Neural cell (in vitro differentiated cells): ENCODE results near the gene PNPLA6.

Experiments used
- EP300 ChIP-seq: fragments of 450-650 bp; conservative IDR thresholded peaks from 2 replicates; pipeline ENCODE4 v1.6.1; 2014; ENCODE audit warnings: antibody characterized with exemption, mild to moderate bottlenecking, moderate library complexity; ENCODE audit not compliant: poor library complexity, severe bottlenecking
- EZH2 ChIP-seq: fragments of 200-600, 300-800 bp; shearing (Covaris generic), sonication (generic); IDR thresholded peaks from 2 replicates; pipeline ENCODE4 v1.6.1; 2014; ENCODE audit warnings: antibody characterized with exemption, low read length, borderline replicate concordance, mild to moderate bottlenecking; ENCODE audit not compliant: insufficient read depth, poor library complexity, severe bottlenecking
- POLR2AphosphoS5 ChIP-seq: IDR thresholded peaks from 2 replicates; pipeline ENCODE4 v1.6.1; 2012
- REST ChIP-seq: IDR thresholded peaks from 2 replicates; pipeline ENCODE4 v1.6.1; 2012; ENCODE audit warnings: borderline replicate concordance
- TF ChIP-seq, protein P1 (sequence below): fragments of 450-650 bp; IDR thresholded peaks from 2 replicates; pipeline ENCODE4 v1.5.1; 2014; ENCODE audit warnings: antibody characterized with exemption, mild to moderate bottlenecking, moderate library complexity; ENCODE audit not compliant: poor library complexity, severe bottlenecking

DNA sequence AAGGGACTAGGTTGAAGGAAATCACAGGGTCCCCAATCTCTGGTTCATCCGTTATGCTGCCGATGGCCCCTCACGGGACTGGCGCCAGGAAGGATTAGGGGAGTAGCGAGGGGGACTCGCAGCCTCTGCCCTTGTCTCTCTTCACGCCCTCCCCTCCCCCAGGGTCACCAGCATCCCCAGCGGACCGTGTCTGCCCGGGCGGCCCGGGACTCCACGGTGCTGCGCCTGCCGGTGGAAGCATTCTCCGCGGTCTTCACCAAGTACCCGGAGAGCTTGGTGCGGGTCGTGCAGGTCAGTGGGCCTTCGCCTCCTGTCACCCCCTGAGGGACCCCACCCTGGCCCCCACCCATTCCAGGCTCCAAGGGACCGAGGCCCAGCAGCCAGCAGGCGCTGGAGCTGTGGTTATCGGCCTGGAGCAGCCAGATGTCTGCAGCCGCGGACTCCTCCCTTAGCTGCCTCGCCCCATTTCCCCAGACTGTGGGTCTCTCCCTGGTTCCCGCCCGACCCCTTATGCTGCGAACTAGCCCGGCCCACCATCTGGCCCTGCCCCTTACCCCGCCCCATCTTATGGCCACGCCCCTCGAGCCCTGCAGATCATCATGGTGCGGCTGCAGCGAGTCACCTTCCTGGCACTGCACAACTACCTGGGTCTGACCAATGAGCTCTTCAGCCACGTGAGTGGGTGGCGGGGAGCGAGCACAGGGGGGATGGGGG is 5.4 kb downstream of the PNPLA6 start:
- TF ChIP-seq, protein P1, sequence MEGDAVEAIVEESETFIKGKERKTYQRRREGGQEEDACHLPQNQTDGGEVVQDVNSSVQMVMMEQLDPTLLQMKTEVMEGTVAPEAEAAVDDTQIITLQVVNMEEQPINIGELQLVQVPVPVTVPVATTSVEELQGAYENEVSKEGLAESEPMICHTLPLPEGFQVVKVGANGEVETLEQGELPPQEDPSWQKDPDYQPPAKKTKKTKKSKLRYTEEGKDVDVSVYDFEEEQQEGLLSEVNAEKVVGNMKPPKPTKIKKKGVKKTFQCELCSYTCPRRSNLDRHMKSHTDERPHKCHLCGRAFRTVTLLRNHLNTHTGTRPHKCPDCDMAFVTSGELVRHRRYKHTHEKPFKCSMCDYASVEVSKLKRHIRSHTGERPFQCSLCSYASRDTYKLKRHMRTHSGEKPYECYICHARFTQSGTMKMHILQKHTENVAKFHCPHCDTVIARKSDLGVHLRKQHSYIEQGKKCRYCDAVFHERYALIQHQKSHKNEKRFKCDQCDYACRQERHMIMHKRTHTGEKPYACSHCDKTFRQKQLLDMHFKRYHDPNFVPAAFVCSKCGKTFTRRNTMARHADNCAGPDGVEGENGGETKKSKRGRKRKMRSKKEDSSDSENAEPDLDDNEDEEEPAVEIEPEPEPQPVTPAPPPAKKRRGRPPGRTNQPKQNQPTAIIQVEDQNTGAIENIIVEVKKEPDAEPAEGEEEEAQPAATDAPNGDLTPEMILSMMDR: no peak
- TF ChIP-seq EZH2: no peak
- no peak for TF ChIP-seq EP300
- TF ChIP-seq POLR2AphosphoS5: no peak
- no peak for TF ChIP-seq REST
